GM15510 (cell line): Measurements from ENCODE around the gene ILF2.

Experiments used
- POLR2A ChIP-seq: IDR thresholded peaks from 3 replicates; pipeline ENCODE4 v1.6.1; 2011; ENCODE audit warnings: borderline replicate concordance; ENCODE audit not compliant: insufficient read length; ENCODE audit errors: extremely low read depth

ILF2 gene

GRCh38 chr1:153685544-153686340 is 14.9 kb upstream of the ILF2 start:
- TF ChIP-seq POLR2A: no peak

GRCh38 chr1:153684892-153685291 is 14.1 kb upstream of the ILF2 start:
- TF ChIP-seq POLR2A: no peak

- TF ChIP-seq POLR2A: no peak
Measured at GRCh38 chr1:153683854-153684253, 13.1 kb upstream of the ILF2 start.

GRCh38 chr1:153682730-153683129 is 11.9 kb upstream of the ILF2 start:
- no peak for TF ChIP-seq POLR2A

GRCh38 chr1:153680120-153680403 is 9.3 kb upstream of the ILF2 start:
- no peak for TF ChIP-seq POLR2A

GRCh38 chr1:153679337-153680119 is 8.7 kb upstream of the ILF2 start:
- no peak for TF ChIP-seq POLR2A

GRCh38 chr1:153678519-153679336 is 7.9 kb upstream of the ILF2 start, which contains the start of gene NPR1:
Gene NPR1 (plus strand): TSS chr1:153678688. CDS start chr1:153679109, 421 bp downstream.
- TF ChIP-seq POLR2A: no peak

- TF ChIP-seq POLR2A: no peak
Measured at GRCh38 chr1:153677718-153678518, 7.1 kb upstream of the ILF2 start.

- no peak for TF ChIP-seq POLR2A
Measured at GRCh38 chr1:153673511-153673910, 2.7 kb upstream of the ILF2 start.

- no peak for TF ChIP-seq POLR2A
Measured at GRCh38 chr1:153670257-153670858, 435 bp downstream of the ILF2 start.

- TF ChIP-seq POLR2A: no peak
Measured at GRCh38 chr1:153669606-153670005, 1.2 kb downstream of the ILF2 start.

- TF ChIP-seq POLR2A: no peak
Measured at GRCh38 chr1:153667439-153667838, 3.4 kb downstream of the ILF2 start.

GRCh38 chr1:153663211-153663610 is 7.6 kb downstream of the ILF2 start:
- TF ChIP-seq POLR2A: no peak

GRCh38 chr1:153662269-153662668 is 8.5 kb downstream of the ILF2 start:
- no peak for TF ChIP-seq POLR2A
